Mammary epithelial cell (primary cell): Measurements from ENCODE around the gene KRT85.

Experiments
- EZH2 ChIP-seq: IDR thresholded peaks from 2 replicates; pipeline ENCODE4 v1.6.1; 2012; ENCODE audit warnings: low read length, inconsistent platforms, borderline replicate concordance
- TF ChIP-seq, protein P1 (sequence below), 2 donors: IDR thresholded peaks in 1 of 2; conservative IDR thresholded peaks in 1 of 2; 2 replicates each; pipeline ENCODE4 v1.5.1; 2011 to 2012; ENCODE audit warnings: inconsistent platforms in 2 of 2, low read length in 2 of 2, mild to moderate bottlenecking in 2 of 2, control low read depth in 1 of 2, low read depth in 1 of 2; ENCODE audit not compliant: insufficient read depth in 1 of 2; ENCODE audit errors: extremely low read depth in 1 of 2

DNA sequence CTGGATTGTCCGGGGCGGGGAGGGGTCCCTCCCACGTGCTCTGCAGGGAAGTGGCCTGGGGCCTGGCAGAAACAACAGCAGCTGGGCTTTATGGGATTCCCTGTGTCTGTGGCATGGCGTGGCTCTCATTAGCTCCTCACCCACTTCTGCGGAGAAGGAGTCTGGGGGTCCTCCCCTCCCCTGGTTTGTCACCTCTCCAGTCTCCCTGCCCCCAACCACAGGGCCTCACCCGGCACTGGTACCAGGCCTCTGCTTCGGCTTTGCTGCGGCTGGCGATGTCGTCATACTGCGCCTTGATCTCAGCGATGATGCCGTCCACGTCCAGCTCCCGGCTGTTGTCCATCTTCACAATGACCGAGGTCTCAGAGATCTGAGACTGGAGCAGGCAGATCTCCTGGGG lies 32.5 kb upstream of the KRT85 start:
- TF ChIP-seq, protein P1, sequence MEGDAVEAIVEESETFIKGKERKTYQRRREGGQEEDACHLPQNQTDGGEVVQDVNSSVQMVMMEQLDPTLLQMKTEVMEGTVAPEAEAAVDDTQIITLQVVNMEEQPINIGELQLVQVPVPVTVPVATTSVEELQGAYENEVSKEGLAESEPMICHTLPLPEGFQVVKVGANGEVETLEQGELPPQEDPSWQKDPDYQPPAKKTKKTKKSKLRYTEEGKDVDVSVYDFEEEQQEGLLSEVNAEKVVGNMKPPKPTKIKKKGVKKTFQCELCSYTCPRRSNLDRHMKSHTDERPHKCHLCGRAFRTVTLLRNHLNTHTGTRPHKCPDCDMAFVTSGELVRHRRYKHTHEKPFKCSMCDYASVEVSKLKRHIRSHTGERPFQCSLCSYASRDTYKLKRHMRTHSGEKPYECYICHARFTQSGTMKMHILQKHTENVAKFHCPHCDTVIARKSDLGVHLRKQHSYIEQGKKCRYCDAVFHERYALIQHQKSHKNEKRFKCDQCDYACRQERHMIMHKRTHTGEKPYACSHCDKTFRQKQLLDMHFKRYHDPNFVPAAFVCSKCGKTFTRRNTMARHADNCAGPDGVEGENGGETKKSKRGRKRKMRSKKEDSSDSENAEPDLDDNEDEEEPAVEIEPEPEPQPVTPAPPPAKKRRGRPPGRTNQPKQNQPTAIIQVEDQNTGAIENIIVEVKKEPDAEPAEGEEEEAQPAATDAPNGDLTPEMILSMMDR (conservative IDR thresholded peaks at IDR 0.05 in 1 of 2, IDR thresholded peaks at IDR 0.05 in 1 of 2; ENCODE audit: extremely low read depth in 1 of 2, insufficient read depth in 1 of 2, low read depth in 1 of 2, low read length in 2 of 2), result no peak
- TF ChIP-seq EZH2, result no peak
